Endothelial cell of umbilical vein (primary cell): Measurements from ENCODE around the gene TCEAL1.

ENCODE experiments used
- EZH2 ChIP-seq: IDR thresholded peaks from 2 replicates; pipeline ENCODE4 v1.6.1; 2012; ENCODE audit warnings: borderline replicate concordance, low read depth, mild to moderate bottlenecking, moderate library complexity, low read length, inconsistent platforms; ENCODE audit not compliant: severe bottlenecking
- TF ChIP-seq, protein P1 (sequence below), 2 donors: IDR thresholded peaks; 1 replicate in 1 of 2; 2 replicates in 1 of 2; pipeline ENCODE4 v1.5.1; 2011; ENCODE audit warnings: low read length in 2 of 2, mild to moderate bottlenecking in 2 of 2, moderate library complexity in 2 of 2, control low read depth in 1 of 2, inconsistent platforms in 1 of 2, low read depth in 1 of 2; ENCODE audit not compliant: insufficient read depth in 1 of 2; ENCODE audit errors: extremely low read depth in 1 of 2

DNA sequence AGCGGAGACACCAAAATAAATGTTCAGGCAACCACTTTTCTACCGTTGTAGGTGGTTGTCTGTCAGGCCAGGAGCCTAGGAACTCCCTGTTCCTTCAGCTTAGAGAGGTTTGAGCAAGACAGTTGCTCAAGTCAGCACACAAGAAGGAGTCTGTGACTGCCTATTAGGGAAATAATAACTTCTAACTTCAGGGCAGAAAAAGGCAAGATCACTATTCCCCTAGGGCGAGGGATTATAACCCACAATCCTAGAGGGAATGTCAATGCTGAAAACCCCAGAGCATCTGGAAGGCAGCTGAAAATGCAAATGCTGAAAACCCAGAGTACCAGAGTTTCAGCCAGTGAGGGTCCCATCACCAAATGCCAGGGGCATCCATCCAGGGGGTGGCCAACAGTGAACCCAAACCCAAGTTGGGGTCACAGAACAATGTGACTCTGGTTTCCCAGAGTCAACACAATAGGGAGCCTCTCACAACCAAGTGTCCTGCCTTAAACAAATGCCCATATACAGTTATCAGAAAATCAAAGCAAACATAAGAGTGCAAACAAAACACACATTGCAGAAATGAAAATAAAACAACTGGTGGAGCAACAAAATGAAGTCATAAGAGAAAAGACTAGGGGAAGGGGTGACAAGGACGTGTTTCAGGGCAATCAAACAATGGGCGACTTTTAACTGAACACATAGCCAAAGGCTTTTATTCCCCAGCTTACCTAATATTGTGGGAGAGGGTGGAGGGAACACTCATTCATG is 30.1 kb downstream of the TCEAL1 start:
- TF ChIP-seq, protein P1, sequence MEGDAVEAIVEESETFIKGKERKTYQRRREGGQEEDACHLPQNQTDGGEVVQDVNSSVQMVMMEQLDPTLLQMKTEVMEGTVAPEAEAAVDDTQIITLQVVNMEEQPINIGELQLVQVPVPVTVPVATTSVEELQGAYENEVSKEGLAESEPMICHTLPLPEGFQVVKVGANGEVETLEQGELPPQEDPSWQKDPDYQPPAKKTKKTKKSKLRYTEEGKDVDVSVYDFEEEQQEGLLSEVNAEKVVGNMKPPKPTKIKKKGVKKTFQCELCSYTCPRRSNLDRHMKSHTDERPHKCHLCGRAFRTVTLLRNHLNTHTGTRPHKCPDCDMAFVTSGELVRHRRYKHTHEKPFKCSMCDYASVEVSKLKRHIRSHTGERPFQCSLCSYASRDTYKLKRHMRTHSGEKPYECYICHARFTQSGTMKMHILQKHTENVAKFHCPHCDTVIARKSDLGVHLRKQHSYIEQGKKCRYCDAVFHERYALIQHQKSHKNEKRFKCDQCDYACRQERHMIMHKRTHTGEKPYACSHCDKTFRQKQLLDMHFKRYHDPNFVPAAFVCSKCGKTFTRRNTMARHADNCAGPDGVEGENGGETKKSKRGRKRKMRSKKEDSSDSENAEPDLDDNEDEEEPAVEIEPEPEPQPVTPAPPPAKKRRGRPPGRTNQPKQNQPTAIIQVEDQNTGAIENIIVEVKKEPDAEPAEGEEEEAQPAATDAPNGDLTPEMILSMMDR (IDR thresholded peaks at IDR 0.05; ENCODE audit: extremely low read depth in 1 of 2, insufficient read depth in 1 of 2, low read depth in 1 of 2, low read length in 2 of 2), result no peak
- no peak for TF ChIP-seq EZH2
